Hematopoietic multipotent progenitor cell treated with erythropoietin and hydrocortisone succinate and interleukin-3 and kit ligand, for 4 days (in vitro differentiated cells): ENCODE results near the gene EME1.

Experiments used
- DNase-seq: peaks from one replicate; pipeline ENCODE4 v3.0.0-alpha.2; 2015

The EME1 gene

DNA sequence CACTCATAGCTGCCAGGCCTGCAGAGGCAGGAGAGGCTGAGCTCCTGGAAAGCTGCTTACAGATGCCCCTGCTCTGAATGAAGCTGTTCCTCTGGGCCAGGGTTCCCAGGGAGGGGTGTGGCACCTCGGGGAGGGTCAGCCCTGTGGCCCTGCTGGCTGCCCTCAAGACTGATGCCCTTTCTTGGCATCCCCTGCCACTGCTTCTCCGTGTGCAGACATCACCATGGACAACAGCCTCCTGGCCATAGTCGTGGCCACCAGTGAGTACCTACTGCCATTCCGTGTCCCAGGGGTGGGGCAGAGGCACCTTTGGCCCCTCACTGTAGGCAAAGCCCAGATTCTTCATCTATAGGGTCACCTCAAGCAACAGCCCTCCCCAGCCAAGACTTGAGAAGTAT, 9.0 kb upstream of the EME1 start:
- DNase-seq: no peak

- no peak for DNase-seq
Observed at GRCh38 chr17:50364715-50365114, 8.3 kb upstream of the EME1 start.

DNA sequence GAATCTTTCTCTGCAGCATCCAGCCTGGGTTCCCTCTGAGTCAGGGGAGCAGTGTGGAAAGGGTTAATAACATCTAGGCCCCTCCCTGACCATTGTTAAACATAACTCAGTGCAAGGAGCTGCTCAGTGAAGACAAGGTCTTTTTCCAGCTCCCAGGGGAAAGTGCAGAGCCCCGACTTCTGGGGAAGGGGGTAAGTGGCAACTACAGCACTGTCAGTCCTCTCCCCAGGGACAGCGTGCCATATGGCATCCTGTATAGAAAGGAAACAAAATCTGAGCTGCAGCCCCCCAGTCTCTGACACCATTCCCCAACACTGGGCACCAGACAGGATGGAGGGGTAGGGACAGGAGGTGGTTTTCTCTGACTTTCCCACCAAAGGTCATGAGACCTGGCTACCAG, 7.9 kb upstream of the EME1 start:
- DNase-seq: no peak

DNA sequence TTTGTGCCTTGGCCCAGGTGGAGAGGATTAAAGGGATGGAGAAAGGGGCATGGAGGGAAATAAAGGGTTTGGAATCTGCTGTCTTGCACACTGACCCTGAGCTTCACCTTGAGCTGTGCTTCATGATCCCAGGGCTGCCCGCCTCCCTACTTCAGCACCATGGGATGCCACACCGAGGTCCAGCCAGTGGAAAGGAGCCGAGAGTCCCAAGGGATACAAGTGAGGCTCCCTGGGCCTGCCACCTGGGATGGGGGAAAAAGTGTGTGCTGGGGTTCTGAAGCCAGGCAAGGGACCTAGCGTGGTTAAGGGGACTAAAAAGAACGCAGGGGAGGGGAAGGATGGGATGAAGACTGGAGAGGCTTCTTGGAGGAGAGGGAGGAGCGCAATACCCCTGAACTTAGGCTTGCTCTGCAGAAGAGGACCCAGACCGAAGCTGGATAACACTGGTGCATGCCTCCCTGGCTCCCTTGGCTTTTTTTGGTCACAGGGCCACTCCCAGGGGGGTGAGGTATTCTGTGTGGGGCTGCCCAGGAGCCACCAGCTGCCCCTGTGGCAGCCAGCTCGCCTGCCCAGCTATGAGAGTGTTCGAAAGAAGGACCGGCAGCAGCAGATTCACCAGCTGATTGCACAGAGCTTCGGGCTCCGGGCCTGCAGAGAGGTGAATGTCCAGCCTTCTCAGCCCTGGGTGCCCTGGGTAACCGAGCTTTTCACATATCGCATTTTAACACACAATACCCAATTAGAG, 7.2 kb upstream of the EME1 start:
- DNase-seq: no peak

GRCh38 chr17:50367401-50367800, 5.6 kb upstream of the EME1 start:
- no peak for DNase-seq

- no peak for DNase-seq
Observed at GRCh38 chr17:50370052-50370451, 3.0 kb upstream of the EME1 start.

- DNase-seq: no peak
Observed at GRCh38 chr17:50371526-50371925, 1.5 kb upstream of the EME1 start.

GRCh38 chr17:50372222-50372757, 739 bp upstream of the EME1 start:
- DNase-seq: no peak

DNA sequence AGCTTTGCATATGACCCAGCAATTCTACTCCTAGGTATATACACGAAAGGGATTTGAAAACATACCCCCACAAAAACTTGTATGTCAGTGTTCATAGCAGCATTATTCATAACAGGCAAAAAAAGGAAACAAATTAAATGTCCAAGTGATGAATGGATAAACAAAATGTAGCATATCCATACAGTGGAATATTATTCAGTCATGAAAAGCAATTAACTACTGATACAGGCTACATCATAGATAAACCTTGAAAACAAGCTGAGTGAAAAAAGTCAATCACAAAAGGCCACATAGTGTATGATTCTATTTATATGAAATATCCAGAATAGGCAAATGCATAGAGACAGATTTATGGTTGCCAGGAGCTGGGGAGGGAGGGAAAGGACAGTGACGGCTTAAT, 676 bp downstream of the EME1 start:
- DNase-seq: no peak

- no peak for DNase-seq
Observed at GRCh38 chr17:50375858-50376538, 3.0 kb downstream of the EME1 start.

DNA sequence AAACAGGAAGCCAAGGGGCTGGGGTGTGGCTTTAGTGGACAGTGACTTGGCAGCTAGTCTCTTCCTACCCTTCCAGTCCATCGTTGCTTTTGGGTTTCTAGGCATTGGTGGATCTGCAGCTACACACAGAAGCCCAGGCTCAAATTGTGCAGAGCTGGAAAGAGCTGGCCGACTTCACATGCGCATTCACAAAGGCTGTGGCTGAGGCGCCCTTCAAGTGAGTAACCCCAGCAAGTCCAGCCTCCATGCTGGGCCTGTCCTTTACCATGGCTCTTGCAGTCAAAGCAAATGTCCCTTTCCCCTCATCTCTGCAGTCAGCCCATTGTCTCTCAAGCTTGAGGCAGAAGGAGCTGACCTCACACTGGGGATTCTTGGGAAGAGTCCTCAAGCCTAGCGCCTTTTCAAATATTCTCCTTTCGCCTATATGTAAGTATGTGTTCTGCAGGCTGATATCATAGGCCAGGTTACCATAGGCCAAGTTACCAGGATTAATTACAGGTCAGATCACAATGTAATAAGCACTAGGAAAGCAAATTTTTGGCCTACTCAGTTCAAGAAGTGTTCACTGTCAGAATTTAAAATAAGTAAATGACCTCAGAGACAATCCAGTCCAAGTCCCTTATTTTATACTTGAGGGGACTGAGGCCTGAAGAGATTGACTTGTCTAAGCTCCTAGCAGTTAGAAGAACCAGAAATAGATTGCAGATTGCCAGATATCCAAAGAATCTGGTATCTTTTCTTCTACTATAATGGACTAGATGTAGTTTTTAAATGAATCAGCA, 6.5 kb downstream of the EME1 start:
- DNase-seq: no peak

GRCh38 chr17:50380369-50381259, 7.6 kb downstream of the EME1 start:
- DNase-seq: peak; percentile 49

GRCh38 chr17:50381260-50381815, 8.3 kb downstream of the EME1 start:
- DNase-seq: no peak

- DNase-seq: no peak
Observed at GRCh38 chr17:50381920-50382319, 8.9 kb downstream of the EME1 start.

GRCh38 chr17:50382931-50383330, 9.9 kb downstream of the EME1 start:
- no peak for DNase-seq

- no peak for DNase-seq
Observed at GRCh38 chr17:50386510-50386909, 13.5 kb downstream of the EME1 start.

- no peak for DNase-seq
Observed at GRCh38 chr17:50388728-50389127, 15.7 kb downstream of the EME1 start.

DNA sequence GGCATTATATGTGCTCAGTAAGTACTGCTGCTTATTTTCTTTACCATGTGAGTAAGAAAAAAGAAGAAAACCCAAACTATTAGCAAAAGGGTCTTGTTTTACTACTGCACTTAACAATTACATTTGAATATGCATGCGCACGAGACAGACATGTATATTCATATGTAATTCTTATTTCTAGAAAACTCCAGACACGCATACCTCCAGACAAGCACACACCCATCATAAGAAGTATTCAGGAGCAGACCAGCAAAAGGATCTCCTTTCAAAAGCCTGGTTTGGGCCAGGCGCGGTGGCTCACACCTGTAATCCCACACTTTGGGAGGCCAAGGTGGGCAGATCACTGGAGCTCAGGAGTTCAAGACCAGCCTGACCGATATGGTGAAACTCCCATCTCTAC, 16.5 kb downstream of the EME1 start:
- DNase-seq: no peak

DNA sequence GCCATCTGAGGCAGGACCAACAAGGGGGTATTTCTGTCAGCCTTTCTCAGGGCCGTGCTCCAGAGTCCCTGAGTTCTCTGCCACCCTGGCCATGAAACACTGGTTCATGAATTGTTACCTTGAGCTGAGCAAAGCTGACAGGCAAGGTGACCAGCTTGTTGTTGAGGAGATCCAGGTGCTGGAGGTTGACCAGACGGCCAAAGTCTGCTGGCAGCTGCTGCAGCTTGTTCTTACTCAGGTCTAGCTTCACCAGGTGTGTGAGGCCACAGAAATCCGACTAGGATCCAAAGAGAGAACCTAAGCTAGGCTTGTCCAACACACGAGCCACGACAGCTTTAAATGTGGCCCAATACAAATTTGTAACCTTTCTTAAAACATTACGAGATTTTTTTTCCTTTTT, 19.6 kb downstream of the EME1 start:
- no peak for DNase-seq

- DNase-seq: no peak
Observed at GRCh38 chr17:50393700-50394099, 20.7 kb downstream of the EME1 start.

GRCh38 chr17:50394711-50395110, 21.7 kb downstream of the EME1 start:
- peak; percentile 25 for DNase-seq
